Loucy (cell line): ENCODE data around the gene C9orf78.

Experiments
- H2AFZ ChIP-seq: fragments of 200-600 bp; sonication (generic); 2 replicates; pipeline ENCODE4 v1.6.0; 2016; ENCODE audit warnings: antibody characterized with exemption, mild to moderate bottlenecking, low read length, moderate library complexity
- H3F3A ChIP-seq: fragments of 200-600 bp; 2 replicates; pipeline ENCODE4 v1.6.0; 2016; ENCODE audit warnings: antibody characterized with exemption, low read depth, mild to moderate bottlenecking
- H3K27me3 ChIP-seq: fragments of 200-600 bp; sonication (generic); 2 replicates; pipeline ENCODE4 v1.6.1; 2014; ENCODE audit warnings: low read length, mild to moderate bottlenecking; ENCODE audit not compliant: insufficient read depth, poor library complexity, severe bottlenecking
- H3K36me3 ChIP-seq: fragments of 200-600 bp; sonication (generic); 2 replicates; pipeline ENCODE4 v1.6.1; 2016; ENCODE audit warnings: low read length; ENCODE audit not compliant: insufficient read depth
- H3K4me1 ChIP-seq: fragments of 200-600 bp; sonication (generic); 2 replicates; pipeline ENCODE4 v1.5.1; 2014; ENCODE audit warnings: low read length, mild to moderate bottlenecking; ENCODE audit not compliant: insufficient read depth, poor library complexity, severe bottlenecking
- H3K4me2 ChIP-seq: fragments of 200-600 bp; sonication (generic); 2 replicates; pipeline ENCODE4 v1.6.0; 2014; ENCODE audit warnings: antibody characterized with exemption, low read length, low read depth, mild to moderate bottlenecking; ENCODE audit not compliant: poor library complexity, severe bottlenecking
- H3K4me3 ChIP-seq: fragments of 200-600 bp; sonication (generic); 2 replicates; pipeline ENCODE4 v1.5.1; 2014; ENCODE audit warnings: low read length, mild to moderate bottlenecking, mixed read lengths; ENCODE audit not compliant: poor library complexity, severe bottlenecking
- H3K79me2 ChIP-seq: fragments of 200-600 bp; sonication (generic); 2 replicates; pipeline ENCODE4 v1.6.1; 2014; ENCODE audit warnings: low read length; ENCODE audit not compliant: insufficient read depth
- H3K9ac ChIP-seq: fragments of 200-600 bp; sonication (generic); 2 replicates; pipeline ENCODE4 v1.6.0; 2014; ENCODE audit warnings: mild to moderate bottlenecking, low read depth, low read length, moderate library complexity; ENCODE audit not compliant: poor library complexity, severe bottlenecking
- H3K9me2 ChIP-seq: fragments of 200-600 bp; sonication (generic); replicated peaks from 2 replicates; pipeline ENCODE4 v1.6.1; 2016; ENCODE audit warnings: low read depth, low read length, mixed read lengths
- H3K9me3 ChIP-seq: fragments of 200-600 bp; sonication (generic); 2 replicates; pipeline ENCODE4 v1.6.1; 2014; ENCODE audit warnings: mild to moderate bottlenecking, antibody characterized with exemption, low read length, low read depth; ENCODE audit not compliant: insufficient read depth
- H4K20me1 ChIP-seq: fragments of 200-600 bp; sonication (generic); 2 replicates; pipeline ENCODE4 v1.6.0; 2014; ENCODE audit warnings: antibody characterized with exemption, low read length, mild to moderate bottlenecking; ENCODE audit not compliant: insufficient read depth, poor library complexity, severe bottlenecking
- CTCF ChIP-seq: fragments of 200-600 bp; sonication (generic); conservative IDR thresholded peaks from 2 replicates; pipeline ENCODE4 v1.5.1; 2014; ENCODE audit warnings: mild to moderate bottlenecking, antibody characterized with exemption, low read length
- EZH2phosphoT487 ChIP-seq: fragments of 200-600 bp; IDR thresholded peaks from 2 replicates; pipeline ENCODE4 v1.6.1; 2018; ENCODE audit warnings: antibody characterized with exemption, mild to moderate bottlenecking, moderate library complexity, borderline replicate concordance

C9orf78 gene

GRCh38 chr9:129880654-129881546 is 45.8 kb upstream of the C9orf78 start:
- Histone ChIP-seq H3K9ac (no peak overlapping the region), H3K27me3 (no peaks in the 10 kb centered on the region), H4K20me1 (no peaks in the 10 kb centered on the region), H2AFZ (no peak overlapping the region), H3K4me3 (no peak overlapping the region), H3K9me3 (no peaks in the 10 kb centered on the region), H3K36me3 (no peaks in the 10 kb centered on the region; the same call in 1 of the 2 replicates), H3K79me2 (peaks cover 13% of the 10 kb centered on the region), H3K9me2 (no peaks in the 10 kb centered on the region), H3F3A (no peaks in the 10 kb centered on the region), H3K4me1 (peaks cover 13% of the 10 kb centered on the region), H3K4me2 (no peak overlapping the region)
- no peak for TF ChIP-seq EZH2phosphoT487
- TF ChIP-seq CTCF, result no peak

GRCh38 chr9:129879991-129880653 is 45.0 kb upstream of the C9orf78 start:
- Histone ChIP-seq H4K20me1 (no peaks in the 10 kb centered on the region), H3K9ac (no peak overlapping the region), H3K4me1 (peaks cover 9% of the 10 kb centered on the region), H3K27me3 (no peaks in the 10 kb centered on the region), H2AFZ (no peak overlapping the region), H3K4me2 (no peak overlapping the region), H3K79me2 (peaks cover 9% of the 10 kb centered on the region), H3K4me3 (no peak overlapping the region), H3K9me3 (no peaks in the 10 kb centered on the region), H3K36me3 (no peaks in the 10 kb centered on the region; the same call in 1 of the 2 replicates), H3F3A (no peaks in the 10 kb centered on the region), H3K9me2 (no peaks in the 10 kb centered on the region)
- no peak for TF ChIP-seq EZH2phosphoT487
- no peak for TF ChIP-seq CTCF

- Histone ChIP-seq H3K79me2 (0 out of 2 replicates have a peak, but pooled peaks cover 3% of the 10 kb centered on the region), H3K9ac (no peak overlapping the region), H2AFZ (no peak overlapping the region), H3K9me3 (no peaks in the 10 kb centered on the region), H3K9me2 (no peaks in the 10 kb centered on the region), H3K36me3 (peaks cover 6% of the 10 kb centered on the region; the same call in 1 of the 2 replicates), H3K27me3 (no peaks in the 10 kb centered on the region), H4K20me1 (no peaks in the 10 kb centered on the region), H3F3A (no peaks in the 10 kb centered on the region), H3K4me3 (no peak overlapping the region), H3K4me1 (peaks cover 4% of the 10 kb centered on the region), H3K4me2 (no peak overlapping the region)
- TF ChIP-seq EZH2phosphoT487 (no peak), CTCF (no peak)
These were observed 44.1 kb upstream of the C9orf78 start for GRCh38 chr9:129879103-129879699.
